ENCODE data around the gene SAAL1.

SAAL1 gene

DNA sequence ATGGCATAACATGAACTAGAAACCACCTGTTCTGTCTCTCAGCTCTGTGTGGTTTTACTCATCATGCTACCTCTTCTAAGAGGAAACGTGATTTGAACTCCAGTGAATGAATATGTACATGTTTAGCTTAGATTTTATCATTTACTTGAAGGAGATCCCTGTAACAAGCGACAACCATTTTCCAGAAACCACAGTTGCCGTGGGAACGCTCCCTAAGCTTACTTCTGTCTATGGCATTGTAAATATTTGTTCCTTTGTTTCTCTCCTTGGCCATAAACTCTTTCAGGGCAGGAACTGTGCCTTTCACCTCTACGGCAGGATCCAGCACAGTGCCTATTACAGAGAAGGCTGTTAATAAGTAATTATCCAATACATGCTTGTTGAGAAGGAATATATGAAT lies 42.8 kb downstream of the SAAL1 start:
- TF ChIP-seq CTCF (IDR thresholded peaks at IDR 0.05), result no peak

GRCh38 chr11:18061351-18061750 lies 44.5 kb downstream of the SAAL1 start:
- no peaks in the 10 kb centered on the region for H3K9me3 ChIP-seq
- H3K27me3 ChIP-seq, result peaks cover 5% of the 10 kb centered on the region
- no peak for TF ChIP-seq CTCF (IDR thresholded peaks at IDR 0.05)
- H3K36me3 ChIP-seq, result no peaks in the 10 kb centered on the region
- H3K27ac ChIP-seq, result no peak overlapping the region
- H3K4me3 ChIP-seq (ENCODE audit: low read depth in 1 of 2, low read length in 1 of 2), result no peak overlapping the region
- H3K4me1 ChIP-seq (ENCODE audit: control insufficient read depth in 1 of 2, insufficient read depth in 1 of 2, low read depth in 1 of 2, low read length in 1 of 2), result no peaks in the 10 kb centered on the region

More for the DNA sequence above, 42.8 kb downstream of the SAAL1 start:
- H3K4me3 ChIP-seq (ENCODE audit: low read depth in 1 of 2, low read length in 1 of 2), result no peak overlapping the region
- no peaks in the 10 kb centered on the region for H3K4me1 ChIP-seq (ENCODE audit: control insufficient read depth in 1 of 2, insufficient read depth in 1 of 2, low read depth in 1 of 2, low read length in 1 of 2)
- no peaks in the 10 kb centered on the region for H3K9me3 ChIP-seq
- no peak overlapping the region for H3K27ac ChIP-seq
- H3K27me3 ChIP-seq, result no peaks in the 10 kb centered on the region
- no peaks in the 10 kb centered on the region for H3K36me3 ChIP-seq

- no peaks in the 10 kb centered on the region for H3K36me3 ChIP-seq
Observed at GRCh38 chr11:18056561-18057181, 49.2 kb downstream of the SAAL1 start.

GRCh38 chr11:18054511-18055103 lies 51.3 kb downstream of the SAAL1 start:
- no peak for TF ChIP-seq CTCF (IDR thresholded peaks at IDR 0.05)
- no peak overlapping the region for H3K4me3 ChIP-seq (ENCODE audit: low read depth in 1 of 2, low read length in 1 of 2)

More at GRCh38 chr11:18056561-18057181, 49.2 kb downstream of the SAAL1 start:
- TF ChIP-seq CTCF (IDR thresholded peaks at IDR 0.05), result no peak
- Histone ChIP-seq H3K27me3 (peaks cover 5% of the 10 kb centered on the region), H3K4me3 (ENCODE audit: low read depth in 1 of 2, low read length in 1 of 2) (no peak overlapping the region), H3K4me1 (ENCODE audit: control insufficient read depth in 1 of 2, insufficient read depth in 1 of 2, low read depth in 1 of 2, low read length in 1 of 2) (no peaks in the 10 kb centered on the region), H3K27ac (no peak overlapping the region), H3K9me3 (no peaks in the 10 kb centered on the region)

DNA sequence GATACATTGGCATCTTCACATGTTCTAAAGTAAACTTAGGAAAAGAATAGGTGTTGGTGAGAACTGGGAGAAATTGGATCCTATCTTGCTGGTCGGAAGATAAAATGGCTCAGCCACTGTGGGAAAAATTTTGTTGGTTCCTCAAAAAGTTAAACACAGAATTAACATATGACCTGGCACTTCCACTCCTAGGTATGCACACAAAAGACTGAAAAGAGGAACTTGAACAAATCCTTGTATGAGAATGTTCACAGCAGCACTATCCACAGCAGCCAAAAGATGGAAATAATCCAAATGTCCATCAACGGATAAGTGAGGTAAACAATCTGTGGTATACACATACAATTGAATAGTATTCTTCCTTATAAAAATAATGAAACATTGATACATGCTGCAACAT lies 55.0 kb downstream of the SAAL1 start:
- H3K4me1 ChIP-seq (ENCODE audit: control insufficient read depth in 1 of 2, insufficient read depth in 1 of 2, low read depth in 1 of 2, low read length in 1 of 2), result no peaks in the 10 kb centered on the region
- H3K27me3 ChIP-seq, result peaks cover 27% of the 10 kb centered on the region
- no peak for TF ChIP-seq CTCF (IDR thresholded peaks at IDR 0.05)

More at GRCh38 chr11:18054511-18055103, 51.3 kb downstream of the SAAL1 start:
- no peaks in the 10 kb centered on the region for H3K4me1 ChIP-seq (ENCODE audit: control insufficient read depth in 1 of 2, insufficient read depth in 1 of 2, low read depth in 1 of 2, low read length in 1 of 2)
- H3K36me3 ChIP-seq, result no peaks in the 10 kb centered on the region
- H3K27ac ChIP-seq, result no peak overlapping the region
- H3K27me3 ChIP-seq, result peaks cover 5% of the 10 kb centered on the region
- no peaks in the 10 kb centered on the region for H3K9me3 ChIP-seq

More for the DNA sequence above, 55.0 kb downstream of the SAAL1 start:
- Histone ChIP-seq H3K4me3 (ENCODE audit: low read depth in 1 of 2, low read length in 1 of 2) (no peak overlapping the region), H3K36me3 (no peaks in the 10 kb centered on the region), H3K9me3 (no peaks in the 10 kb centered on the region), H3K27ac (no peak overlapping the region)
